Measurements from ENCODE around the gene ARHGAP6. TPM values are rescaled to one million over a fixed set of nuclear protein-coding genes. Genes with fewer than 3 reads are reported as not detected.

The ARHGAP6 gene, protein sequence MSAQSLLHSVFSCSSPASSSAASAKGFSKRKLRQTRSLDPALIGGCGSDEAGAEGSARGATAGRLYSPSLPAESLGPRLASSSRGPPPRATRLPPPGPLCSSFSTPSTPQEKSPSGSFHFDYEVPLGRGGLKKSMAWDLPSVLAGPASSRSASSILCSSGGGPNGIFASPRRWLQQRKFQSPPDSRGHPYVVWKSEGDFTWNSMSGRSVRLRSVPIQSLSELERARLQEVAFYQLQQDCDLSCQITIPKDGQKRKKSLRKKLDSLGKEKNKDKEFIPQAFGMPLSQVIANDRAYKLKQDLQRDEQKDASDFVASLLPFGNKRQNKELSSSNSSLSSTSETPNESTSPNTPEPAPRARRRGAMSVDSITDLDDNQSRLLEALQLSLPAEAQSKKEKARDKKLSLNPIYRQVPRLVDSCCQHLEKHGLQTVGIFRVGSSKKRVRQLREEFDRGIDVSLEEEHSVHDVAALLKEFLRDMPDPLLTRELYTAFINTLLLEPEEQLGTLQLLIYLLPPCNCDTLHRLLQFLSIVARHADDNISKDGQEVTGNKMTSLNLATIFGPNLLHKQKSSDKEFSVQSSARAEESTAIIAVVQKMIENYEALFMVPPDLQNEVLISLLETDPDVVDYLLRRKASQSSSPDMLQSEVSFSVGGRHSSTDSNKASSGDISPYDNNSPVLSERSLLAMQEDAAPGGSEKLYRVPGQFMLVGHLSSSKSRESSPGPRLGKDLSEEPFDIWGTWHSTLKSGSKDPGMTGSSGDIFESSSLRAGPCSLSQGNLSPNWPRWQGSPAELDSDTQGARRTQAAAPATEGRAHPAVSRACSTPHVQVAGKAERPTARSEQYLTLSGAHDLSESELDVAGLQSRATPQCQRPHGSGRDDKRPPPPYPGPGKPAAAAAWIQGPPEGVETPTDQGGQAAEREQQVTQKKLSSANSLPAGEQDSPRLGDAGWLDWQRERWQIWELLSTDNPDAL (N-terminal part only)
- under 1 TPM in 2 of 3 donors, not detected in 1; 0.08 to 0.10 TPM for total RNA-seq

DNA sequence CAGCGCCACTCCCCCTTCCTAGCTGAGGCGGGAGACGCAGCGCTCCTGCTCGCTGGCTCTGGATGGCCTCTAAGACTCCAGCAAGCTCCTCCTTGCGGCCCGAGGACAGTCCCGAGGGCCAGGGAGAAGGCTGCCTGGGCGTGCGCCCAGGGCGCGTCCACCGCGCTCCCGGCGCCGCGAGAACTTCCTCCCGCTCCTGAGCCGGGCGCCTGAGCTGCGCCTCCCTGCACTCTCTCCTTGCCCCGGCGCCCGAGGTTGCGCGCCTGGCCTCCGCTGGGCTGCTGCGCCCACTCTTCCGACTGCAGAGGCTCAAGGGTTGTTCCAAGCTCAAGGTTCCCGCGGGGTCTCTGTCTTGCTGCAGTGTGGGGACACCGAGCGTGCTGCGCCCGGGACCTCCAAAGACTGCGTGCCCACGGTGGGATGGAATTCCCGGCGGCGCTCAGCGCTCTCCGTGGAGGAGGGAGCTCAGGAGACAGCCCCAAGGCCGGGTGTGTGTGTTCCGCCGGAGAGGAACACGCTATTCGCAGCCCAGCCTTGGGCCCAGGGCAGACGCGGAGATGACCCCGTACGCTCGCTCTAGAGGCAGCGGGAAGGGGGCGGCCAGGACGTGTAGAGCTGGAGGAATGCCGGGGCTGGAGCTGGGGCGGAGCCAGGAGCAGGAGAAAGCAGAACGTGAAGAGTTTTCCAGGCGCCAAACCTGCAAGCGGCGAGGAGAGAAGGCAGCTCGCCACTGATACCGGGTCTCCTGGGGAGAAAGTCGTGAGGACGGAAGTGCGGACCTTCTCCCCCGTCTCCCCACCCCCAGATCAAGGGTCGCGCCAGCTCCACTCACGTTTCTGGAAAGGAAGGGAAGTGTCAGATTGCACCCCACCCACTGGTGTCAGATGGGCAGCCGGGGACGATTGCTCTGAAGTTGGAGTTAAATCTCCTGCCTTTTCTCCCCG, at the start of gene ARHGAP6:
TSS of gene ARHGAP6 (minus strand) at position 753 of the 944 bp plus-strand sequence. CDS start 1,092 bp downstream, outside the sequence.
- ATAC-seq (peak in 1 of 2 donors; percentile 23), DNase-seq (no peak)
- H3K4me1 Mint-ChIP-seq (ENCODE audit: low read depth): peaks cover 2% of the 10 kb centered on the region
- H3K9me3 Mint-ChIP-seq: no peaks in the 10 kb centered on the region
- peaks cover 44% of the 10 kb centered on the region for H3K27me3 Mint-ChIP-seq (ENCODE audit: low read depth)
- H3K4me3 Mint-ChIP-seq: no peak within 1 kb of the TSS
- no peaks in the 10 kb centered on the region for H3K36me3 Mint-ChIP-seq (ENCODE audit: insufficient read depth)

DNA sequence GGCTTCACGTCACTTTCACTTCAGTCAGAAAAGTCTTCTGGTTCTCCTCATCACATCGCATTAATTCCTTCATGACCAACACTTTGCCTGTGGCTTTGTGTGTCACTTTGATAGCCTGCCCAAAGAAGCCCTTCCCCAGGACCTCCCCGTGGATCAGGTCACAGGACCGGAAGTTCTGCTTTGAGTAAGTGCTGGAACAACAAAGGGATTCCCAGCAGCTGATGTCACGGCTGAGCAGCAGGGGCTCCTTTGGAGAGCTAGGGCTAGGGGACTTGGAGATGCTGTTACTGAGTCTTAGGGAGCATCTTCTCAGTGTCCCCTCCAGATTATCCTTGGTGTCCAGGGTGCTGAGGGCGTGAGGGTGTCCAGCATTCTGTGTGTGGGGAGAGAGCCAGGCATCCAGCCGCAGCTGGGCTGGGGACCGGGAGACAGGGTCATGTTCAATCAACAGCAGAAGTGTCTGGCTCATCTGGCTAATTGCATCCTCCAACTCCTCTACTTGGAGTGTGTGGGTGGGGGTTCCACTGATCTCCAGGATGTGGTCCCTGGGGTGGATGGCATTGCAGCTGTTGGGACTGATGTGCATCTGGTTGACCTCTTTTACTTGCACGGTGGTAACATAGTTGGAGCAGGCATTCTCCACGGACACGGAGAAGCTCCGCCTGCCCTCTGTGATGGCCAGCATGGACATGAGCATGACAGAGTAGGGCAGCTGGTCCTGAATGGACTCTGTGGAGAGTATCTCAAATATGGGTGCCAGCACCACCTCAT, 39.2 kb upstream of the ARHGAP6 start:
- ATAC-seq (no peak), DNase-seq (no peak)
- Mint-ChIP-seq H3K27me3 (ENCODE audit: low read depth) (peaks cover 2% of the 10 kb centered on the region), H3K4me1 (ENCODE audit: low read depth) (no peaks in the 10 kb centered on the region), H3K36me3 (ENCODE audit: insufficient read depth) (no peaks in the 10 kb centered on the region), H3K4me3 (no peak overlapping the region), H3K9me3 (no peaks in the 10 kb centered on the region)

- Mint-ChIP-seq H3K27me3 (ENCODE audit: low read depth) (peaks cover 2% of the 10 kb centered on the region), H3K4me3 (no peak overlapping the region), H3K9me3 (no peaks in the 10 kb centered on the region), H3K4me1 (ENCODE audit: low read depth) (no peaks in the 10 kb centered on the region), H3K36me3 (ENCODE audit: insufficient read depth) (no peaks in the 10 kb centered on the region)
- ATAC-seq: no peak
- DNase-seq: no peak
Observed at GRCh38 chrX:11703855-11704254, 38.1 kb upstream of the ARHGAP6 start.

- DNase-seq (no peak), ATAC-seq (no peak)
- H3K36me3 Mint-ChIP-seq (ENCODE audit: insufficient read depth): no peaks in the 10 kb centered on the region
- peaks cover 2% of the 10 kb centered on the region for H3K27me3 Mint-ChIP-seq (ENCODE audit: low read depth)
- no peaks in the 10 kb centered on the region for H3K4me1 Mint-ChIP-seq (ENCODE audit: low read depth)
- H3K9me3 Mint-ChIP-seq: no peaks in the 10 kb centered on the region
- H3K4me3 Mint-ChIP-seq: no peak overlapping the region
Observed at GRCh38 chrX:11702965-11703631, 37.4 kb upstream of the ARHGAP6 start.

GRCh38 chrX:11702420-11702819, 36.7 kb upstream of the ARHGAP6 start:
- Mint-ChIP-seq H3K9me3 (no peaks in the 10 kb centered on the region), H3K4me1 (ENCODE audit: low read depth) (no peaks in the 10 kb centered on the region), H3K27me3 (ENCODE audit: low read depth) (peaks cover 2% of the 10 kb centered on the region), H3K4me3 (no peak overlapping the region), H3K36me3 (ENCODE audit: insufficient read depth) (no peaks in the 10 kb centered on the region)
- DNase-seq: no peak
- ATAC-seq: no peak

- H3K9me3 Mint-ChIP-seq: no peaks in the 10 kb centered on the region
- DNase-seq (no peak), ATAC-seq (no peak)
- H3K4me3 Mint-ChIP-seq: no peak overlapping the region
- H3K36me3 Mint-ChIP-seq (ENCODE audit: insufficient read depth): no peaks in the 10 kb centered on the region
- no peaks in the 10 kb centered on the region for H3K4me1 Mint-ChIP-seq (ENCODE audit: low read depth)
- peaks cover 3% of the 10 kb centered on the region for H3K27me3 Mint-ChIP-seq (ENCODE audit: low read depth)
Observed at GRCh38 chrX:11698702-11699101, 33.0 kb upstream of the ARHGAP6 start.

- Mint-ChIP-seq H3K27me3 (ENCODE audit: low read depth) (peaks cover 6% of the 10 kb centered on the region), H3K36me3 (ENCODE audit: insufficient read depth) (no peaks in the 10 kb centered on the region), H3K9me3 (no peaks in the 10 kb centered on the region), H3K4me1 (ENCODE audit: low read depth) (no peaks in the 10 kb centered on the region), H3K4me3 (no peak overlapping the region)
- no peak for ATAC-seq
- DNase-seq: no peak
Observed at GRCh38 chrX:11688201-11688600, 22.5 kb upstream of the ARHGAP6 start.

DNA sequence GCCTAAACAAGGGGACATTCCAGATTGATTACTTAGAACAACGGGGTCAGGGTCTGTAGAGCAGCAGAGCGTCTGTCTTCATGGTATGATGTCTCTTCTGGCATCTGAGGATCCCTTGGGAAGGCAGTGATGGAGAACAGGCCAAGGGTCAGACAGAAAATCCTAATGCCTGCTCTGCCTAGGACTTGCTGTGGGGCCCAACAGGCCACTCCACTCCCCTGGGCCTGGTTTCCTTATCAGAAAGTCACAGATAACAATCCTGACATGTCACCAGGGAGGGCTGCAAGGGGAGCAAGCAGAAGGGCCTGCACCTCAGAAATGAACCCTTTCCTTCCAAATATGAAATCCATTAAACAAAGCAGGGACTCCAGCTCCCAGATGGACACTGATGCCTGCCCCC, 21.4 kb upstream of the ARHGAP6 start:
- ATAC-seq (no peak), DNase-seq (no peak)
- no peaks in the 10 kb centered on the region for H3K9me3 Mint-ChIP-seq
- no peaks in the 10 kb centered on the region for H3K4me1 Mint-ChIP-seq (ENCODE audit: low read depth)
- no peak overlapping the region for H3K4me3 Mint-ChIP-seq
- no peaks in the 10 kb centered on the region for H3K36me3 Mint-ChIP-seq (ENCODE audit: insufficient read depth)
- H3K27me3 Mint-ChIP-seq (ENCODE audit: low read depth): peaks cover 3% of the 10 kb centered on the region

GRCh38 chrX:11683057-11683456, 17.3 kb upstream of the ARHGAP6 start:
- H3K27me3 Mint-ChIP-seq (ENCODE audit: low read depth): peaks cover 2% of the 10 kb centered on the region
- no peak for ATAC-seq
- no peaks in the 10 kb centered on the region for H3K36me3 Mint-ChIP-seq (ENCODE audit: insufficient read depth)
- H3K4me1 Mint-ChIP-seq (ENCODE audit: low read depth): no peaks in the 10 kb centered on the region
- DNase-seq: no peak
- H3K9me3 Mint-ChIP-seq: no peaks in the 10 kb centered on the region
- no peak overlapping the region for H3K4me3 Mint-ChIP-seq

GRCh38 chrX:11678158-11678557, 12.4 kb upstream of the ARHGAP6 start:
- H3K4me1 Mint-ChIP-seq (ENCODE audit: low read depth): no peaks in the 10 kb centered on the region
- no peak for ATAC-seq
- H3K36me3 Mint-ChIP-seq (ENCODE audit: insufficient read depth): no peaks in the 10 kb centered on the region
- DNase-seq: no peak
- H3K27me3 Mint-ChIP-seq (ENCODE audit: low read depth): peaks cover 6% of the 10 kb centered on the region
- no peaks in the 10 kb centered on the region for H3K9me3 Mint-ChIP-seq
- no peak overlapping the region for H3K4me3 Mint-ChIP-seq

DNA sequence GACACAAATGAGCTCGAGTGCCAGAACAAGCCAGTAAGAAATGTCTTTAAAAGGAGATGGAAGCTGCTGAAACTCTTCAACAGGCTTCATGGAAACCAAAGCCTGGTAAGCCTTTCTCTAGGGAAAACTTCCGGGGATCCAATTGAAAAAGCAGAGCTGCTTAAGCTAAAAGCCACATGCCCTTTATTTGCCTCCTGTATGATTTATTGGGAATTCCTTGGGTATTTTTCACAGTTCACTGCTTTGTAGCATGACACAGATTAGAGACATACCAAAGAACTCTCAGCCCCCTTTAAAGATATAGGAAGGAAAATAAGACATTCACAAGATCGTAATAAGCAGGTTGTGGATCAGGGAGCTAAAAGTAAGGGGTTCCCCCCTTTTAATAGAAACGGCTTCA, 6.5 kb upstream of the ARHGAP6 start:
- no peaks in the 10 kb centered on the region for H3K4me1 Mint-ChIP-seq (ENCODE audit: low read depth)
- H3K4me3 Mint-ChIP-seq: no peak overlapping the region
- H3K36me3 Mint-ChIP-seq (ENCODE audit: insufficient read depth): no peaks in the 10 kb centered on the region
- ATAC-seq: no peak
- no peak for DNase-seq
- peaks cover 22% of the 10 kb centered on the region for H3K27me3 Mint-ChIP-seq (ENCODE audit: low read depth)
- H3K9me3 Mint-ChIP-seq: no peaks in the 10 kb centered on the region

DNA sequence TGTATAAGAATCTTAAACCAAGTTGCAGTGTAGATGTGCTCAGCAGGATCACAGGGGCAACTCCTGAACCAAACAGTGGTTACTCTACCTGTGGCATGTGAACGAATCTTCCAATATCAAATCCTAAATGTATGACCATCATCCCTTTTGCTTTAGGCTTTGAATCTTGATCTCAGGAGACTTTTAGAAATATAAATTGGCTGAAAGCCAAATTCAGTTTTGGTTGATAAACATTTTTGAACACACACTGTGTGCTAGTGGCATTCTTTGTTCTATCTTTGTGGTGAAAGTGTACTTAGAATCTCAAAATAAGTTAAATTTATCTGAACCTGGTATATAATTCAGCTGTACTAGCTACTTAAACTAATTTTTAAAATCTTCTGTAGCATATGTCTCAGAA, 4.6 kb upstream of the ARHGAP6 start:
- H3K4me3 Mint-ChIP-seq: no peak overlapping the region
- peaks cover 2% of the 10 kb centered on the region for H3K4me1 Mint-ChIP-seq (ENCODE audit: low read depth)
- H3K36me3 Mint-ChIP-seq (ENCODE audit: insufficient read depth): no peaks in the 10 kb centered on the region
- ATAC-seq: no peak
- no peaks in the 10 kb centered on the region for H3K9me3 Mint-ChIP-seq
- DNase-seq: no peak
- peaks cover 34% of the 10 kb centered on the region for H3K27me3 Mint-ChIP-seq (ENCODE audit: low read depth)

Measured in activated T-cell treated with anti-CD3 and anti-CD28 coated beads, Interleukin-2, amount 50 U/mL, for 4 hours (primary cell).